ACHN (cell line): Measurements from ENCODE around the gene ANO3.
"Not testable (repeated sequence)": the region's sequence is repeated elsewhere in the genome, so short reads cannot be mapped to it uniquely, and the experiment has no call there.

Experiments used
- DNase-seq: peaks from one replicate; pipeline ENCODE4 v3.0.0-alpha.2; 2015
- in situ Hi-C: cut with HindIII; loops from 2 replicates; pipeline ENCODE4 v1.10.0; 2017; ENCODE audit warnings: low sequenced_read_pairs, low pct_ligation_motif_present, low pct_unique_long_range_greater_than_20kb

ANO3 gene

DNA sequence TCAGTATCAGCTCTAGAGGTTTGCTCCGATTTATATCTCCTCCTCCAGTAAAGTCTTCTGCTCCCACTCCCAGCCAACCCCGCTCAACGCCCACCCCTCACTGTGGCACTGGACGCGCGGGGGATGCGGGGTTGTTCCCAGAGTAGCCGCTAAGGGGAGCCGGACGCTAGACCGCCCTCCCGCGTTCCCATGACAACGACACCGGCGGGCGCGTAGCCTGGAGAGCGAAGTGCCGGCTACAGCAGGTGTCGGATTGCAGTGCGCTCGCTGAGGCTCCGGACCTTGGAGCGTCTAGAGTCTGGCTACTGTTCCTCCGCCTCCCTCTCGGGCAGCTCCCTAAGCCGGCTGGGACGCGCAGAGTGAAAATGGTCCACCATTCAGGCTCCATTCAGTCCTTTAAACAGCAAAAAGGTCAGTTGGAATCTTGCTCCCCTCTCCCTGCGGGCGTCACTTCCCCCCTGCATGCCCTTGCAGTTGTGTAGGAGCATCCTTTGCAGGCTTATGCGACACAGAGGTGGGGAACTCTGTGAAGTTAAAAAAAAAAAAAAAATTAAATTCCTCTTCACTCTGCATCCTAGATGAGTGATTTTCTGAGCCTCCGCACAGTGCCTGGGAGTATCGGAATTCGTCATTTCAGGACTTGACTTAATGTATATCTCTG lies at the start of gene ANO3:
ANO3 (plus strand) TSS at position 220 of the 661 bp plus-strand sequence; CDS start at position 366, 146 bp downstream.
- in situ Hi-C loops: no loop called here
- peak; percentile 78 for DNase-seq

DNA sequence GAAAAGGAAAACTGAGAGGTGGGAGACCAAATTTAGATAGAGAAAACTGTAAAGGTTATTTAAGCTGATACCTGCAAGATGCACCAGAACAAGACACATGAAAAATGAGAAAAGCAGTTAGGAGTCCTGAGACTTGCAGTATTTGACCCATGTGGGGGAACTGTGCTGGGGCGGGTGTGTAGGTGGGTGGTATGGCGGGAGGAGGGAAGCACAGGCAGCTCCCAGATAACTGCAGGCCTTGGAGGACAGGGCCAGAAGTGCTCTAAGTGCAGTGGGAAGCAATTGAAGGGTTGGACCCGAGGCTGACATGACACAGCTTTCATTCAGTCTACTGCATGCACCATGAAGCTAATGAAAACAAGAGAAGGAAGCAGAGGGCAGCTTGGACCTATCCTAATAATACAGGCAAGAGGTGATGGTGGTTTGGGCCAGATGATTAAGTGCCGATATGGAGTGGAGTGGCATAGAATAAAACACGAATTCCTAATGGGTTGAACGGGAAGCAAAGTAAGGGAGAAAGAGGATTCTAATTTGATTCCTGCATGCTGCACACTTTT lies 48.0 kb upstream of the ANO3 start:
- no peak for DNase-seq
- in situ Hi-C loops: no loop called here

GRCh38 chr11:26285608-26286007 lies 46.3 kb upstream of the ANO3 start:
- DNase-seq: no peak
- in situ Hi-C loops: no loop called here

DNA sequence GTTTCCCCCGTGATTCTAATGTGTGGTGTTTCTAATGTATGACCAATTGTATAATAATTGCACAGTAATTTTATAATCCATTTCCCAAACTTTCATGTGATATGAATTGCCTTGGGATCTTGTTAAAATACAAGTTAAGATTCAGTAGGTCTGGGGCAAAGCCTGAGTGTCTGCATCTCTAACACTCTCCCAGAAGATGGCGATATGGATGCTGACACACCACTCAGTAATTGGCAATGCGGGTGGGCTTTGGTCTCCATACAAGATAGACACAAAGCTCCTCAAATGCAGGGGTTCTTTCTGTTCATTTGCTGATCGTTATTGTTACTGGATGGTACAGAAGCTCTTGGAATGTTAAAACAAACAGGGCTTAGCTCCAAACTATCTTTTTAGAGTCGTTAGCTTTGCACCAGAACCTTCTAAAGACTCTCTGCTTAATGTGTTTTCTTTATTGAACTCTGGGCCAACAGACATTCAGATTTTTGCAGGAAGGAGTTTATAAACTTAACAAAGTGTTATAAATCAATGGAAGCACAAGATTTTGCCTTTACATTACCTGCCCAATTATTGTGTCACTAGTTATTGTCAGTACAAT lies 45.4 kb upstream of the ANO3 start:
- DNase-seq: peak; percentile 1

GRCh38 chr11:26287067-26287518 lies 44.8 kb upstream of the ANO3 start:
- in situ Hi-C loops: no loop called here
- no peak for DNase-seq

More for the DNA sequence above, 45.4 kb upstream of the ANO3 start:
- in situ Hi-C loops: no loop called here

DNA sequence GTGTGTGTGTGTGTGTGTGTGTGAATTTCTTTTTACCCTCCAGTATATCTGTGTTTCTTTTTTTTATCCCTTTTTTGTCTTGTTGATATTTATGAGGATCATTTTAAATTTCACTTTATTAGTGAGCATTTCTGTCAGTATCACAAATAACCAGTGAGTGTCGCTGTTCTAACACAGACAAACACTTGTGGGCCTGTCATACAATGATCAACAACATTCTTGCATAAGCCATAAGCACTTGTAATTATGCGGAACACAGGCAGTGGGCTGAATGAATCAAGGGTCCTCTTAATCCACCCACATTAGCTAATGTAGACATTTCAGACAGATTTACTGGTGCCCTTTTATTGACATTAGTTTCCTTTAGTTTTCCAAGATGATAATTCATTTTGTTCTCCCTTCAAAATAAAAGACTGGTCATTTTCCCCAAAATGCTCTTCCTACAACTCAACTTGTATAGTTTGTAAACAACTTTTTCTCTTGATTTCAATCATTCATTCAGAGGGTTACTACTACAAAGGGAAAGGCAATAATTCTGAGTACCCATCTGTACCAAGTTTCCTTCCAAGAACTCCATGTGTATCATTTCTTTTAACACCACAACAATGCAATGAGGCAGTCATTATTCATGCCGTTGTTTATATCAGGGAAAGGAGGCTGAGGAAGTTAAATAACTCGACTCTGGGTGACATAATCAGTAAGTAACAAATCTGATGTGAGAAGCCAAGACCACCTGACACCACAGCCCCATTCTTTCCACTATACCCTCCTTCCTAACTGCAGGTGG lies 34.5 kb upstream of the ANO3 start:
- in situ Hi-C loops: no loop called here

DNA sequence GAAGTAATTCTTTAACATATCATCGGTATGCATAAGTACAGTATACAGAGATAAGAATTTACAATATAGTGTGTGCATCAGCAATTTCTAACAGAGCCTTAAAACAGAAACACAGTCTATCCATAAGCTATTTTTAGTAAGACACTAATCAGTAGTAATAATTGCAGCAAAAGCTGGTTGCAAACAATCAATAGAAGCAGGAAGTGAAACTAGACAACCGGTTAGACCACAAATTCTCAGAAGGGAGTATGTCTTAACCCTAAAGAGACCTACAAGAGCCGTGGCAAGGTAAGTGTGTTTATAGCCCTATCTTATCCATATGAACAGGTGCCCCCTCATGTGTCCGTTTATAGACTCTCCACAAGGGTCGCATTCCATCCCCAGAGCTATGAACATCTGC lies 15.6 kb upstream of the ANO3 start:
- DNase-seq, in situ Hi-C loops: not testable (repeated sequence)

More for the DNA sequence above, 34.5 kb upstream of the ANO3 start:
- DNase-seq: peak; percentile 56

GRCh38 chr11:26319906-26320305 lies 12.0 kb upstream of the ANO3 start:
- DNase-seq: no peak

DNA sequence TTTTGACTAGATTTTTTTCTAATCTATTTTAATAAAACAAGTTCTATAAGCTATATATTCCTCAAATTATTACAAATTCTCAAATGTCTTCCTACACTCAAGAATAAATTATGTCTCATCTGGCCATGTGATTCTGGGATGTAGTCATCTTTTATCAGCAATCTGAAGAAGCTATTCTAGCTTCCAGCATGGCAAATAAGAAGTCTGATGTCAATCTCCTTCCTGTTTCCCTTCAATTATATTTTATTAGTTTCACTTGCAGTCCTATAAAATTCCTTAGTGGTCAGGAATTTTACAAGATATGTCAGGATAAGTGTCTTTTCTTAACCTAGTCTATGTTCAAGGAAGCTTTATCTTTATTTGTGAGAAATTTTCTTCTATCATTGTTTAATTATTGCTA lies 10.4 kb upstream of the ANO3 start:
- in situ Hi-C loops: no loop called here
- DNase-seq: no peak

More at GRCh38 chr11:26319906-26320305, 12.0 kb upstream of the ANO3 start:
- in situ Hi-C loops: no loop called here

- DNase-seq: no peak
- in situ Hi-C loops: no loop called here
Observed at GRCh38 chr11:26322335-26323067, 9.4 kb upstream of the ANO3 start.

DNA sequence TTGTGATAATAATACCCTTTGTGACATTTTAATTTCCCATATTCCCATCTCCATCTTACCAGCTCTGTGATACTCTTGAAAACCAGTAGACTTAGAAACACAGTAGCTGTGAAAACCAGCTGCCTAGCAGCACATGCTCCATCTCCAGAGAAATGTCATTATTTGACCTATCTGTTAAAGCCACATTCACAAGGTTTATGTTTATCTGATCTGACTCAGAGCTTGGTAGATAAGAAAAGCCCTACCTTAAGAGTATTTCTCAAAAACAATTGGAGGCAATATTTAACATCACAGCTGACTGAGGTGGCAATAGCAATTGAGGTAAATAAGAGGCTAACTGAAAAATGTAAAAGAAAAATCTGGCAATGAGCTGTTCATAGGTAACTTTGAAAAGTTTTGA lies 8.1 kb upstream of the ANO3 start:
- in situ Hi-C loops: no loop called here
- no peak for DNase-seq

DNA sequence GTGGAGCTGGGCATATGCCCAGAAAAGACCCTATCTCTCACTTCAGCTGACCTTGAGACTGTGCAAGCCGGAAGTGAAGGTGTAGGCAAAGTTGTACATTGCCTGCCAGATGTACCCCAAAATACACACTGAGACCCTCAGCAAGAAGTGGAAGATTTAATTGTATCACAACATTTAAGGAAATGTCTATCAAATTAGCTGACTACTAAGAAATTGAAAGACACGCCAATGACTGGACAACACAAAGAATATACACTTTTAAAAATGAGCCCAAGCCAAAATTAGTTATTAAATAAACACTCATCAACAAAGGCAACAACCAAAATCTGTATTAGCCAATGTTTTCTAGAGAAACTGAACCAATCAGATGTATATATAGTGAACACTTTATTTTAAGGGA lies 7.7 kb upstream of the ANO3 start:
- in situ Hi-C loops: no loop called here

GRCh38 chr11:26326793-26327400 lies 5.0 kb upstream of the ANO3 start:
- in situ Hi-C loops: no loop called here

More for the DNA sequence above, 7.7 kb upstream of the ANO3 start:
- DNase-seq: no peak

GRCh38 chr11:26329206-26329605 lies 2.7 kb upstream of the ANO3 start:
- in situ Hi-C loops: no loop called here
- DNase-seq: no peak

More at GRCh38 chr11:26326793-26327400, 5.0 kb upstream of the ANO3 start:
- no peak for DNase-seq

DNA sequence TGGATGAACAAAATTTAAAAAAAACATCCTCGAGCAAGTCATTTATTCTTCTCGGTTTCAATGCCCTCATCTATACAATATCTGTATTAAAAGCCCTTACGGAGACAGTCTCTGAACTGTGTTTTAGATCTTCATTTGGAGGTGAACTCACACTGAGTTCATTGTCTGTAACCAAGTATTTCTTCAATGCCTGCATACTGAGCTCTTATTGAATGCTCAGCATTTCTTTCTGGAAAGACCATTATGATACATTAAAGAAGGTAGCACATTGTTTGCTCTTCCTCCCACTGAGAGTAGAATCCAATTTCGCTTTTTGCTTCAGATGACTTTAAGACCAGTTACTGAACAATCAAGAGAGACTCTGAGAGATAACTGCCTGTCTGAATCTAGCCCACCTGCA lies 1.7 kb upstream of the ANO3 start:
- in situ Hi-C loops: no loop called here
- no peak for DNase-seq

DNA sequence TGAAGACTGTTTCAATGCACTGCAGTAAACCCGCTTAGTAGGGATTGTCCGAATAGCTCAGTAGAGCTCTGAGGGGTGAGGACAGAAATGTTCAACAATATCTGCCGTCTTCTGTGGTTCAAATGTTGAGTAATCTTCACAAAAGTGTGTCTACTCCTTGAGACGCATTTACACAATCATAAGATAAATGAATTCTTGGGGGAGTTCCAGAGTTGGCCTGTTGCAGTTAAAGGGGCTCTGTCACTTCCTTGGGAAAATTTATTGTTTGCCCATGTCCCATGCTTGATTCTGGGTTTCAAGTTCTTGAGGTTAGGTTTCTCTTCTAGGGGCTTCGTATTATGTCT lies 614 bp downstream of the ANO3 start:
- no peak for DNase-seq
- in situ Hi-C loops: no loop called here

- no peak for DNase-seq
- in situ Hi-C loops: no loop called here
Observed at GRCh38 chr11:26333906-26334305, 2.0 kb downstream of the ANO3 start.

DNA sequence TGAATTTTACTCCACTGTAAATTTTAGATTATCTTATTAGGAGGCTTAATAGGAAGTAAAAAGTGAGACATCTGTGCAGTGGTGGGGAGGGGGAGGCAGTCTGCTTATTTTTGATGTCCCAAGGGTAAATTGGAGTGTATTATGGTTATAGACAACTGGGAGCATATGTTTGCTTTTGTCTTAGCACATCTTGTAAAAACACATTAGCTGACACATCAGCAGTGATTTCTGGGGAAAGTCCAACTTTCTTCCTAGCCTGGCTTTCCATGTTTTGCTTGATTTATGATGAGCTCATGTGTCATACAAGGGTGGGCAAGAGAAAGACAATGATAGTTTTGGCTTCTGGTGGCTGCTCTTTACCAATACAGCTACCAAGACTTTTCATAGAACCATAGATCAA lies 4.0 kb downstream of the ANO3 start:
- no peak for DNase-seq
- in situ Hi-C loops: no loop called here
